Measurements from ENCODE around the gene ARHGEF17. TPM values are rescaled to one million over a fixed set of nuclear protein-coding genes. Genes with fewer than 3 reads are reported as not detected.

Gene ARHGEF17
- total RNA-seq, 2 experiments from 2014 or later, result 0.18 TPM; not detected in 1

DNA sequence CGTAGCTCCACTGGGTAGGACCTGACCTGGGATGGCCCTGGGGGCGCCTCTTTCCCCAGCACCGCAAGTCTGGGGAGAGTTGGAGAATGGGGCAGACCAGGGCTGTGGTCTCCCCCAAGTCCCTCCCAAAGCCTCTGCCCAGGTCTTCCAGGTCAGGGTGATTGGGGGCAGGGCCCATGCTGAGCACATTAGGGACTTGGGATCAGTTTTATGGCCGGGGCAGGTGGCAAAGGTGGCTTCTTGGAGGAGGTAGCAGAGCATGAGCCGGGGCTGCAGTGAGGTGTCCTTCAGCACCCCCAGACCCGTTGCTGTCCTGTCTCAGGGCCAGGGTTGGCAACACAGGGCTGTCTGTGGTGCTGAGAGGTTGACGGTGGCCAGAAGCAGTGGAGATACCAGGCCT lies 74.1 kb downstream of the ARHGEF17 start:
- peaks cover 17% of the 10 kb centered on the region for H3K36me3 Mint-ChIP-seq (ENCODE audit: low read depth)

DNA sequence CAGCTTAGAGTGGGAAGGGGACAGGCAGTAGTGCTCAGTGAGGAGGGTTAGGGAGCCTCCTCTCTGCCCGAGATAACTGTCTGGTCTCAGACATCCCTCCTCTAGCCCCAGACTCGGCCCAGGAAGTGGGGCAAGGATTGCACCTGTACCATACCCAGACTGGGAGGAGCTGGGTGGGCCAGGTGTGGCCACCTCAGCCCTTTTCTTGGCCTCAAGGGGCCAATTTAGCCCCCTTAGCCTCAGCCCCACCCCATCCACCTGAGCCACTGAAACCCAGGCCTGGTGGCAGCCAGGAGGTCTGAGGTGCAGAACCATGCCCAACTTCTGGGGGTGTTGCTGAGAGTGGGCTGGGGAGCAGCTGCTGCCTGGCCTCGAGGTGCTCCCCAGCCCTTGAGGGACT lies 74.7 kb downstream of the ARHGEF17 start:
- no peak overlapping the region for H3K4me3 Mint-ChIP-seq
- no peaks in the 10 kb centered on the region for H3K27me3 Mint-ChIP-seq (ENCODE audit: low read depth)
- no peaks in the 10 kb centered on the region for H3K9me3 Mint-ChIP-seq (ENCODE audit: insufficient read depth)
- peaks cover 15% of the 10 kb centered on the region for H3K36me3 Mint-ChIP-seq (ENCODE audit: low read depth)
- peaks cover 96% of the 10 kb centered on the region for H3K4me1 Mint-ChIP-seq (ENCODE audit: low read depth)
- CTCF ChIA-PET, result interaction anchor here (0.6 to 9.1 kb wide), 4 partner anchors 10 to 48 kb away, joined by 3 to 75 read pairs (median 14); no protein-coding TSS in a partner anchor
- ATAC-seq (no peak), DNase-seq (no peak)
- peak overlapping the region; percentile 94 for H3K27ac Mint-ChIP-seq
- POLR2A ChIA-PET, result no interaction called here

More for the DNA sequence above, 74.1 kb downstream of the ARHGEF17 start:
- Mint-ChIP-seq H3K27me3 (ENCODE audit: low read depth) (no peaks in the 10 kb centered on the region), H3K9me3 (ENCODE audit: insufficient read depth) (no peaks in the 10 kb centered on the region), H3K4me3 (no peak overlapping the region), H3K27ac (peak overlapping the region; percentile 94), H3K4me1 (ENCODE audit: low read depth) (peaks cover 96% of the 10 kb centered on the region)
- CTCF ChIA-PET, result interaction anchor here (0.6 to 9.1 kb wide), 4 partner anchors 11 to 47 kb away, joined by 3 to 75 read pairs (median 14); no protein-coding TSS in a partner anchor
- DNase-seq (no peak), ATAC-seq (no peak)
- POLR2A ChIA-PET, result no interaction called here

GRCh38 chr11:73383249-73384124 lies 75.4 kb downstream of the ARHGEF17 start:
- ATAC-seq (no peak), DNase-seq (no peak)
- H3K9me3 Mint-ChIP-seq (ENCODE audit: insufficient read depth), result no peaks in the 10 kb centered on the region
- ChIA-PET POLR2A (no interaction called here), CTCF (interaction anchor here (1.3 to 9.1 kb wide), 6 partner anchors 10 to 278 kb away, joined by 3 to 75 read pairs (median 12); partner anchors contain the start of gene ARHGEF17)
- peak overlapping the region; percentile 94 for H3K27ac Mint-ChIP-seq
- no peaks in the 10 kb centered on the region for H3K27me3 Mint-ChIP-seq (ENCODE audit: low read depth)
- H3K4me1 Mint-ChIP-seq (ENCODE audit: low read depth), result peaks cover 95% of the 10 kb centered on the region
- H3K4me3 Mint-ChIP-seq, result no peak overlapping the region
- H3K36me3 Mint-ChIP-seq (ENCODE audit: low read depth), result peaks cover 18% of the 10 kb centered on the region

GRCh38 chr11:73384125-73384441 lies 76.0 kb downstream of the ARHGEF17 start:
- ChIA-PET CTCF (interaction anchor here (1.3 to 9.1 kb wide), 8 partner anchors 8 to 278 kb away, joined by 3 to 75 read pairs (median 5); partner anchors contain the start of genes ARHGEF17 and RELT), POLR2A (interaction anchor here (1.4 kb wide), 1 partner anchor 38 kb away, joined by 3 read pairs; no protein-coding TSS in a partner anchor)
- no peaks in the 10 kb centered on the region for H3K9me3 Mint-ChIP-seq (ENCODE audit: insufficient read depth)
- ATAC-seq (no peak), DNase-seq (no peak)
- no peaks in the 10 kb centered on the region for H3K27me3 Mint-ChIP-seq (ENCODE audit: low read depth)
- peak overlapping the region; percentile 94 for H3K27ac Mint-ChIP-seq
- no peak overlapping the region for H3K4me3 Mint-ChIP-seq
- peaks cover 13% of the 10 kb centered on the region for H3K36me3 Mint-ChIP-seq (ENCODE audit: low read depth)
- H3K4me1 Mint-ChIP-seq (ENCODE audit: low read depth), result peaks cover 90% of the 10 kb centered on the region

DNA sequence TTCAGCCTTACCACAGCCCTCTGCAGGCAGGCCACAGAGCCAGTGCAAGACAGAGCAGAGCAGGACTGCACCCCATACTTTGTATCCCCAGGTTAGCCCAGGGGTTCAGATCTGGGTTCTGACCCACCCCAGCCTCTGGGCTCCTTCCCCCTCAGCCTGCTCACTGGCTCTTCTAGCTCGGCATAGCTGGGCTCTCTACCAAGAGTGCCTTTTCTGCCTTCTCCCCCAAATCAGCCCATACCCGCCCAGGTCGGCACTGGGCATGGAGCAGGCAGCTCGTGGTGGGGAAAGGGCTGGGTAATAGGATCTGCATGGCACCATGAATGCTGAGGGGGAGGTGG lies 76.4 kb downstream of the ARHGEF17 start:
- ChIA-PET POLR2A (interaction anchor here (0.7 to 1.4 kb wide), 2 partner anchors 7 to 38 kb away, joined by 3 read pairs; no protein-coding TSS in a partner anchor), CTCF (interaction anchor here (1.1 to 9.1 kb wide), 10 partner anchors 8 to 277 kb away, joined by 3 to 75 read pairs (median 5); partner anchors contain the start of genes ARHGEF17 and RELT)
- Mint-ChIP-seq H3K4me3 (peak overlapping the region; percentile 65), H3K27ac (peak overlapping the region; percentile 94), H3K9me3 (ENCODE audit: insufficient read depth) (no peaks in the 10 kb centered on the region), H3K36me3 (ENCODE audit: low read depth) (peaks cover 13% of the 10 kb centered on the region), H3K4me1 (ENCODE audit: low read depth) (peaks cover 88% of the 10 kb centered on the region), H3K27me3 (ENCODE audit: low read depth) (no peaks in the 10 kb centered on the region)
- DNase-seq (no peak), ATAC-seq (peak; percentile 8)

GRCh38 chr11:73384872-73385689 lies 77.0 kb downstream of the ARHGEF17 start:
- no peaks in the 10 kb centered on the region for H3K27me3 Mint-ChIP-seq (ENCODE audit: low read depth)
- peaks cover 88% of the 10 kb centered on the region for H3K4me1 Mint-ChIP-seq (ENCODE audit: low read depth)
- H3K9me3 Mint-ChIP-seq (ENCODE audit: insufficient read depth), result no peaks in the 10 kb centered on the region
- ChIA-PET CTCF (interaction anchor here (0.9 to 9.1 kb wide), 11 partner anchors 9 to 277 kb away, joined by 3 to 75 read pairs (median 5); partner anchors contain the start of genes ARHGEF17 and RELT), POLR2A (interaction anchor here (0.7 to 1.4 kb wide), 2 partner anchors 8 to 37 kb away, joined by 3 read pairs; no protein-coding TSS in a partner anchor)
- ATAC-seq, result peak; percentile 68
- peak overlapping the region; percentile 94 for H3K27ac Mint-ChIP-seq
- peaks cover 18% of the 10 kb centered on the region for H3K36me3 Mint-ChIP-seq (ENCODE audit: low read depth)
- peak; percentile 71 for DNase-seq
- H3K4me3 Mint-ChIP-seq, result peak overlapping the region; percentile 65

DNA sequence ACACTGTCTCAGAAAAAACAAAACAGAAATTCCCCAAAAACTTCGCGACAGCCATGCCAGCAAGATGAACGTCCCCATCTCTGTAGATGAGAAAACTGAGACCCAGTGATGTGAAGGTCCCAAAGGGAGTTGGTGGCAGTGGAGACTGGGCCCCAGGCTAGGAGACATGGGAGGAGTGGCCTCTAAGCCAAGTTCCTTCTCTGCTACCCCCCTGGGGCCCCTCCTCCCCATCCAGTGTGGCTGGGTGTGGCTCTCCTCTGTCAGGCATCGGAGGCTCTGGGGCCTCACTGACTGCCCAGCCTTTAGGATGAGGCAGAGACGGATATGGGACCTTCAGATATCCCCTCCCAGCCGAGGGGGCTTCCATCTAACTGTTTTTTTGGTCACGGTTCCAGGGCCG lies 77.9 kb downstream of the ARHGEF17 start:
- Mint-ChIP-seq H3K27me3 (ENCODE audit: low read depth) (no peaks in the 10 kb centered on the region), H3K36me3 (ENCODE audit: low read depth) (peaks cover 18% of the 10 kb centered on the region), H3K4me3 (no peak overlapping the region), H3K4me1 (ENCODE audit: low read depth) (peaks cover 78% of the 10 kb centered on the region), H3K9me3 (ENCODE audit: insufficient read depth) (no peaks in the 10 kb centered on the region), H3K27ac (peak overlapping the region; percentile 94)
- CTCF ChIA-PET, result interaction anchor here (0.9 to 9.1 kb wide), 5 partner anchors 8 to 79 kb away, joined by 3 to 75 read pairs (median 18); partner anchors contain the start of gene ARHGEF17
- DNase-seq (no peak), ATAC-seq (no peak)
- POLR2A ChIA-PET, result interaction anchor here (1.2 kb wide), 1 partner anchor 8 kb away, joined by 5 read pairs; no protein-coding TSS in a partner anchor

DNA sequence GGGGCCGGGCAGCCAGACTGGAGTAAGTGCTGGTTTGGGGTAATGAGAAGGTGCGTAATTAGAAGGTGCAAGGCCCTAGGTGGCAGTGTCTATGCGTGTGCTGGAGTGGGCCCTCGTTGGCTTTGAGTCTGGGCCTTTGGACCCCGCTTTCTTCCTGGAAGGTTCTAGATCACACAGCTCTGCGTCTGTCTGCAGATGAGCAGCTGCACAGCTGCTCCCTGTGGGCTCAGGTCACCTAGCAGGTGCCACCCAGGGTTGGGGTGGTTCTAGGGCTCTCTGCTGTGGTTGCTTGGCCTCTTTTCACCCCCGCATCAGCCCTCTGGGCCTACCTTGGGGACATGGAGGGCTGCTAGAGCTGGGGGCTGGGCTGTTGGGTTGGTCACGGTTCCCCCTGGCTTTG lies 78.5 kb downstream of the ARHGEF17 start:
- H3K9me3 Mint-ChIP-seq (ENCODE audit: insufficient read depth), result no peaks in the 10 kb centered on the region
- ChIA-PET CTCF (interaction anchor here (5.8 to 9.1 kb wide), 2 partner anchors 35 to 80 kb away, joined by 18 to 75 read pairs; partner anchors contain the start of gene ARHGEF17), POLR2A (interaction anchor here (1.2 kb wide), 1 partner anchor 9 kb away, joined by 5 read pairs; no protein-coding TSS in a partner anchor)
- no peaks in the 10 kb centered on the region for H3K27me3 Mint-ChIP-seq (ENCODE audit: low read depth)
- H3K4me1 Mint-ChIP-seq (ENCODE audit: low read depth), result peaks cover 75% of the 10 kb centered on the region
- no peak for ATAC-seq
- peaks cover 18% of the 10 kb centered on the region for H3K36me3 Mint-ChIP-seq (ENCODE audit: low read depth)
- H3K4me3 Mint-ChIP-seq, result no peak overlapping the region
- DNase-seq, result no peak
- H3K27ac Mint-ChIP-seq, result peak overlapping the region; percentile 94

- no peak for DNase-seq
- ChIA-PET POLR2A (no interaction called here), CTCF (interaction anchor here (5.8 to 9.1 kb wide), 2 partner anchors 36 to 81 kb away, joined by 18 to 75 read pairs; partner anchors contain the start of gene ARHGEF17)
- Mint-ChIP-seq H3K9me3 (ENCODE audit: insufficient read depth) (no peaks in the 10 kb centered on the region), H3K4me3 (no peak overlapping the region), H3K36me3 (ENCODE audit: low read depth) (peaks cover 18% of the 10 kb centered on the region), H3K4me1 (ENCODE audit: low read depth) (peaks cover 67% of the 10 kb centered on the region), H3K27me3 (ENCODE audit: low read depth) (no peaks in the 10 kb centered on the region), H3K27ac (peak overlapping the region; percentile 94)
- ATAC-seq, result no peak
These were observed 79.7 kb downstream of the ARHGEF17 start for GRCh38 chr11:73387594-73388264.

DNA sequence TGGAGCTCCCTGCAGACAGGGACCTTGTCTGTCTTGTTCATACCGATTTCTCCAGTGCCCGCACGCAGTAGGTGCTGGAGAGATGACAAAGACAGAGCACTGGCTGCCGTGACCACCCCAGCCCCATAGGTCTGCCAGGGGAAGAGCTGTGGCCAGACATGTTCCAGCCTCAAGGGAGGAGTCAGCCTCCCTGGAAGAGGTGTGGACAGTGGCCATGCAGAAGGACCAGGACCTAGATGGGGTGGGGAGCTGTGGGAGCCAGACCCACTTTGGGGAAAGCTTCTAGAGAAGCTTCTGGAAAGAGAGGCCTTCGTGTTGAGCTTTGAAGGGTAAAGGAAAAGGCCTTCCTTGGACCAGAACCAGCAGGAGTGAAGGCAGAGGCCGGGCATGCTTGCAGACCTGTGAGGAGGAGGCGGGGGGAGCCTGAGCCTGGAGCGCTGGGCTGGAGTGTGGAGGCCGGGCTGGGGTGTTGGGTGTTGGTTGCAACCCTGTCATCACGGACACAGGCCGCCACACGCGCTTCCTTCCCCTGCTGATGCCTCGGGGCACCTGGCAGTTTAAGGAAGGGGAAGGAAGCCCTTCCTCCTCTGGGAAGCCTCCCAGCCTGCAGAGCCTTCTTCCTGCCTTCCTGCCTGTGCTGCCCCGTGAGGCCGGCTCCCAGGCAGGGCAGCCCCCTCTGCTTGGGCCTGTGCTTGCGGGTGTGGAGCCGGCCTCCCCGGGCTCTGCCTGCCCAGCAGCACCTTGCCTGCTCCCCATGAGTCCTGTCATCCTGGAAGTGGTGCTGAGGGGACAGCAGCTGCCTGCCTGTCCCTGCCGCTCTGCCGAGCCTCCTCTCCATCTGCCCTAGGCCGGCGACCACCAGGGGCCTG lies 80.4 kb downstream of the ARHGEF17 start:
- peaks cover 66% of the 10 kb centered on the region for H3K4me1 Mint-ChIP-seq (ENCODE audit: low read depth)
- no peak overlapping the region for H3K4me3 Mint-ChIP-seq
- H3K27ac Mint-ChIP-seq, result peak overlapping the region; percentile 94
- no peaks in the 10 kb centered on the region for H3K27me3 Mint-ChIP-seq (ENCODE audit: low read depth)
- peaks cover 18% of the 10 kb centered on the region for H3K36me3 Mint-ChIP-seq (ENCODE audit: low read depth)
- ATAC-seq (no peak), DNase-seq (no peak)
- no peaks in the 10 kb centered on the region for H3K9me3 Mint-ChIP-seq (ENCODE audit: insufficient read depth)
- POLR2A ChIA-PET, result interaction anchor here (1.7 kb wide), 1 partner anchor 11 kb away, joined by 3 read pairs; no protein-coding TSS in a partner anchor
- CTCF ChIA-PET, result interaction anchor here (1.0 to 9.1 kb wide), 3 partner anchors 28 to 82 kb away, joined by 3 to 75 read pairs (median 18); partner anchors contain the start of gene ARHGEF17
